Stimulated activated CD4-positive, alpha-beta T cell treated with anti-CD3 and anti-CD28 coated beads, Interleukin-1b, Interleukin-23, amount 100 ng/mL, for 4 hours (primary cell): ENCODE data around the gene HMGN1.

Experiments used
- DNase-seq, 2 donors: peaks; one replicate each; pipeline ENCODE4 v3.0.0-alpha.2; 2020; ENCODE audit warnings: low read depth in 2 of 2

HMGN1 gene

DNA sequence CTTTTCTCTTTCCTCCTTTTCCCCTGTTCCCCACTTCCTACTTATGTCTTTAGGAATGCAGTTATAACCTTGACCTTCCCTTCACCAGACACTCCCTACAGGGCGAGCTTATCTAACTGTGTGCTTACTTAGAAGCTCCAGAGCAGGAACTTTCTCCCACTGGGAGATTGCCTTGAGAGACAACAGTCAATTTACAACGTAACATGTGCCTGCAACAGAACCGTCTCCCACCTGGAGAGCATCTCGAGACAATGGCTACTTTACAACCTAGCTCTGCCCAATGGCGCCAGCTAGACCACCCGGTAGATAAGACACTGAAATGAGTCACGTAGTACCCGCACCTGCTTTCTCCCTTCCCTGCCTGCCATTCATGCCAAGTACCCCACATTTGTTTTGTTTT lies 16.7 kb downstream of the HMGN1 start:
- DNase-seq = no peak

DNA sequence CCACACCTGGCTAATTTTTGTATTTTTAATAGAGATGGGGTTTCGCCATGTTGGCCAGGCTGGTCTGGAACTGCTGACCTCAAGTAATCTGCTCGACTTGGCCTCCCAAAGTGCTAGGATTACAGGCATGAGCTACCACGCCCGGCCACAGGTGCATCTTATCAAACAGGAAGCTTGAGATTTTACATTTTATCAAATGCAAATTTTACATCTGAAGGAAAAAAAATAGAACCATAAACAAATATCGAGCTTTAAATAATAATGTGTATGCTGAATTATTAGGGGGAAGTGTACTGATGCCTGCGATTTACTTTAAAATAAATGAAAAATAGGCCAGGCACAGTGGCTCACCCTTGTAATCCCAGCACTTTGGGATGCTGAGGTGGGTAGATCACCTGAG lies 18.9 kb downstream of the HMGN1 start:
- no peak for DNase-seq

DNA sequence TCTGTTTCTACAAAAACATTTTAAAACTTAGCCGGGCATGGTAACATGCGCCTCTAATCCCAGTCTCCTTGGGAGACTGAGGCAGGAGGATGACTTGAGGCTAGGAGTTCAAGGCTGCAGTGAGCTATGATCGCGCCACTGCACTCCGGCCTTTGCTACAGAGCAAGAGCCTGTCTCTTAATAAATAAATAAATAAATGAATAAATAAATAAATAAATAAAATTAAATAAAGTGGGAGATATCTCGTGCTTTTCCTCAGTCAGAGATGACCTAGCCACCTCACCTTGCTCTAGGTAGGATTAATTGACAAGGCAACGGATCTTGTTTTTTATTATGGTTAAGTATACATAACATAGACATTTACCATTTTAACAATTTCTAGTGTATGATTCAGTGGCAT lies 21.2 kb downstream of the HMGN1 start:
- no peak for DNase-seq

DNA sequence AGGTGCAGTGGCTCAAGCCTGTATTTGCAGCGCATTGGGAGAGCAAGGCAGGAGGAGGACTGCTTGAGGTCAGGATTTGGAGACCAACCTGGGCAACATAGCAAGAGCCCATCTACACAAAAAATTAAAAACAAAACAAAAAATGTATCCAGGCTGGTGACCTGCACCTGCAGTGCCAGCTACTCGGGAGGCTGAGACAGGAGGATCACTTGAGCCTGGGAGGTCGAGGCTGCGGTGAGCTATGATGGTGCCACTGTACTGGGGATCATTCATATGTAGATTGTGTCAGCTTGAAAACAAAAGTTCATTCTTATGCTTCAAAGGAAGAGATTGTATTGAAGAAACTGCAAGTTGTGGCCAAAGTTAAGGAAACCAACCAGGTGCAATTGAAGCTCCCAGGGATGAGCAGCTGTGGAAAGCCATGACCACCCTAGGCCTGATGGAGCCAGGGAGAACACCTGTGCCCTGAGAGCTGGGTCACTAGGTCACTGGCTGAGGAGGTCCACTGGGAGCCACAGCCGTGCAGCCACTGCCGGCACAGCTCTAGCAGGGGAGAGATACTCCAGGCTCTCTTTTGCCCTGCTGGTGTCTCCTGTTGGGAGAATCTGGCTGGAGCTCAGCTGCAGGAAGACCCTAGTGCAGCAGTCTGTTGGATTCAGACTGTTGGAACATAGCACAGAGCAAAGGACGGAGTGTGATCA lies 22.1 kb downstream of the HMGN1 start:
- no peak for DNase-seq

DNA sequence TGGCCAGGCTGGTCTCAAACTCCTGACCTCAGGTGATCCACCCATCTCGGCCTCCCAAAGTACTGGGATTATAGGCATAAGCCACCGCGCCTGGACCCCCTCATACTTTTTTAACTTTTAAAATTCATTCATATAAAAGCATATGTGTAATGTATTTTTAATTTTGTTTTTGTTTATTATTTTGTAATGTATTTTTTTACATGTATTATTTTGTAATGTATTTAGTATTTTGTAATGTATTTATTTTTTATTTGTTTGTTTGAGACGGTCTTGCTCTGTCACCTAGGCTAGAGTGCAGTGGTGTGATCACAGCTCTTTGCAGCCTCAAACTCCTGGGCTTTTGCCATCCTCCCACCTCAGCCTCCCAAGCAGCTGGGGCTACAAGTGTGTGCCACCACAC lies 23.4 kb downstream of the HMGN1 start:
- DNase-seq = no peak

DNA sequence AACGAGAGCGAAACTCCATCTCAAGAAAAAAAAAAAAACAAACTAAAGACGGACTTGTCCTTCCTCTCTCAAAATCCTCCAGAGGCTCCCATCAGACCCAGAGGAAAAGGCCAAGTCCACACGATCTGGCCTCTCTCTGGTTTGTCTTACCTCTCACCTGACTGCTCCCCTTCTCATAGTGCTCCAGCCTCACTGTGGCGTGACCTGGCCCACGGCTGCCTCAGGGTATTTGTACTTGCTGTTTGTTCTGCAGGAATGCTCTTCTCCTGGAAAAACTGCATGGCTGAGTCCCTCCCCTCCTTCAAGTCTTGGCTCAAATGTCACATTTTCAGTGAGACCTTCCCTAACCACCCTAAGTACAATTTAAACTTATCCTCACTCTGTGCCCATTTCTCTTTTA lies 27.5 kb downstream of the HMGN1 start:
- no peak for DNase-seq

DNA sequence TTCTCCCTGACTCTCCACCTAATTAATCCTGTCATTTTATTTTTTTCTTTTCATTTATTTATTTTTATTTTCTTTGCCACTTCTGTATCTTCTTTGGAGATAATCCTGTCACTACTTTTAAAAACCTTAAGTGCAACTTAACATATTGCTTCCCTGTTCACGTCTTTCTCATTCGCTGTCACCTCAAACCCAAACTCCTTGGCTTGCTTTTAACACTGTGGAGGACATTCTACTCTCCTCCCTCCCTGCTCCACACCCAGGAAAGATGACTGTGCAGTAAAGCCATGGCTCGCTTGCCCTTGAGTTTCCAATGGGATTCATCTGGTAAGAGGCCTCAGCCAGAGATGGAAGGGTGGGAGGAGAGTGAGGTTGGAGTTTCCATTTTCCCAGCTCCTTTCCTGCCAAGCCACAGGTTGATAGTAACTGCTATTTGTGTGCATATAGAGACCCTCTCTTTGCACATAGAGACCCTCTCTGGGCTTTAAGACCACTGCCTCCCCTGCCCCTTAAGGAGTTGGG lies 29.0 kb downstream of the HMGN1 start:
- DNase-seq = no peak

DNA sequence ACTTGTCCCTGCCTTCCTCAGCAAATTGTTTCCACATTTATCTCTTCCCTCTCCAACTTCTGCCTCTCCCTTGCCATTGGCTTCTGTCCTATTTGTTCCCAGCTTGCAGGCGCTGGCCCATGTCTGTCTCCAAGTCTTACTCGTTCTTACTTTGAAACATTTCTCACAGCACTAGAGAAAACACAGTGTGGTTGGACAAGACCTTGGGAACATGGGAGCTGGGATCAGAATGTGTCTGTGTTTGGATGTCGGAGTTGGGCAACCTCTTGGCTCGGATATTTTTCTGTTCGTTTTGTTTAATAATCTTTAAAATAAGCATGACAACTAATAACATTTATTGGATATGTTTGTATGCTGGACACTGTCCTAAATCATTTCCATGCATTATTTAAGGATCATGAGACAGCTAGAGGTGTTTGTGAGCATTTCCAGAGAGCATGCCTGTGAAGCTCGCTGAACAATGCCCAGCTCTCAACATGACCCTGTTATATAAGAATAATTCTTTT lies 29.6 kb downstream of the HMGN1 start:
- DNase-seq = no peak

DNA sequence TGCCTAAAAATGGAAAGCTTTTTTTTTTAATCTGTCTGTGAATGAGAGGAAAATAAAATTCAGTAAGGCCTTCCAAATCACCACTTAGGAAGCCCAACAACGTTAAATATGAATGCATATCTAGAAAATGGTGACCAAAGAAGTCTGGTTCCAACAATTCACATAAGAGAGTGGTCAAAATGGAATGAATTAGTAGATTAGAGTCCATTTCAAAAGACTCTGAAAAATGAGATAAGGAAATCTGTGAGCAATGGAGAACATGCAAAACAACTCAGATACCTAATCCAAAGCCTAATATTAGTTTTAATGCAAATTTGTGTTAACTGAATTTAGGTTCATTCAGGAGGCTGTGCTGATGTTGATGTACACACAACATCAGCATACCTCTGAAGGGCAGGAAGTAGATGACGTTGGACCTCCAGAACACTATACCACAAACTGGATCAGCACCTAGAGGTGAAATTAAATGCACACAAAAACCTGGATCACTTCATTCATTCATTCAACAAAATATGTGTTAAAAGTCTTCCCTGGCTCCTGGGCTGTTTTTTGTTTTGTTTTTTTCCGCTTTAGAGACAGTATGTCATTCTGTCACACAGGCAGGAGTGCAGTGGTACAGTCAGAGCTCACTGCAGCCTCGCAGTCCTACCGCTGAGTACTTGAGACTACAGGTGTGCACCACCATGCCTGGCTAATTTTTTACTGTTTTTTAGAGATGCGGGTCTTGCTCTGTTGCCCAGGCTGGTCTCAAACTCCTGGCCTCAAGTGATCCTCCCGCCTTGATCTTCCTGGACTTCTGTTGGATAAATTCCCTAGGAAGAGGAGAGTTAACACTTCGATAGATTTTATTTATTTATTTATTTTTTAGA lies 30.6 kb downstream of the HMGN1 start:
- no peak for DNase-seq

DNA sequence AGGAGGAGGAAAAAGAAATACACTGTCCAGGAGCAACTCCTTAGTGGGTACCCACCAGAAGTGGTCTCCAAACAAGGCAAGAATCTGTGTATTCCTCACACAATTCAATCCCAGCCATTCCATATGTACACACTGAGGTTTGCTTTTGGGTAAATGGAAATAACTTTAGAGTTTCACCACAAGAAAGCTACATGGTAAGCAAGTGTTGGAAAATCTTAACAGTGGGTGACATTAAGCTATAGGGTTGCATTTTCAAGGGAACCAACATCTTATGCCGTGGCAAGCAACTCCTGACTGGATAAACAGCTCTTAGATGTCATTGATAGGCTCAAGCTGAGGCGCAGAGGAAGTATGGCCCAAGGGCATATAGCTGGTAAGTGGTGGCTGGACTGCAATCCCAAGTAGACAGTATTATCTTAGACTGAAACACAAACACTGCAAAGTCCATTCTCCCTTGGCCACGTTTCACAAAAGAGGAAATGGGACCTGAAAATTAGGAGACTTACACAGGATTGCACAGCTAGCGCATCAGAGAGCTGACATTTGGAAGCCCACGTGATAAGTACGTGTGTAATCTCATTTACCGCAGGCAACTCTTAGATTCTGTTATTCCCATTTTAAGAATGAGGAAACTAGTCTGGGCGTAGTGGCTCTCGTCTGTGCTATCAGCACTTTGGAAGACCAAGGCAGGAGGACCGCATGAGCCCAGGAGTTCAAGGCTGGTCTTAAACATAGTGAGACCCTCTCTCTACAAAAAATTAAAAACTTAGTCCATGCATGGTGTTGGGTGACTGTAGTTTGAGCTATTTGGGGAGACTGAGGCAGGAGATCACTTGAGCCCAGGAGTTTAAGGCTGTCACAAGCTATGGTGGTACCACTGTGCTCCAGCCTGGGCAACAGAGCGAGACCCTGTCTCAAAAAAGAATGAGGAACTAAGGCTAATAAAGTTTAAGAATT lies 31.5 kb downstream of the HMGN1 start:
- DNase-seq = no peak

DNA sequence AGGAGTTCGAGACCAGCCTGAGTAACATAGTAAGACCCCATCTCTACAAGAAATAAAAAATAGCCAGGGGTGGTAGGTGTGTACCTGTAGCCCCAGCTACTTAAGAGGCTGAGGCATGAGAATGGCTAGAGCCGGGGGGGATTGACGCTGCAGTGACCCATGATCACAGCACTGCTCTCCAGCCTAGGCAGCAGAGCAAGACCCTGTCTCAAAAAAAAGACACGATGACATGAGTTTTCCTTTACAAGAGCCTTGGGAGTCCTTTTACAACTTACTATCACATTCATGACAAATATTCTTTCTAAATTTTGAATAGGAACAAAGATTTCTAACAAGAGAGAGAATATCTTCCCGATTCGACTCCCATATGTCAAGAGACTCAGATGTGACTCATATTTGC lies 32.2 kb downstream of the HMGN1 start:
- no peak for DNase-seq

DNA sequence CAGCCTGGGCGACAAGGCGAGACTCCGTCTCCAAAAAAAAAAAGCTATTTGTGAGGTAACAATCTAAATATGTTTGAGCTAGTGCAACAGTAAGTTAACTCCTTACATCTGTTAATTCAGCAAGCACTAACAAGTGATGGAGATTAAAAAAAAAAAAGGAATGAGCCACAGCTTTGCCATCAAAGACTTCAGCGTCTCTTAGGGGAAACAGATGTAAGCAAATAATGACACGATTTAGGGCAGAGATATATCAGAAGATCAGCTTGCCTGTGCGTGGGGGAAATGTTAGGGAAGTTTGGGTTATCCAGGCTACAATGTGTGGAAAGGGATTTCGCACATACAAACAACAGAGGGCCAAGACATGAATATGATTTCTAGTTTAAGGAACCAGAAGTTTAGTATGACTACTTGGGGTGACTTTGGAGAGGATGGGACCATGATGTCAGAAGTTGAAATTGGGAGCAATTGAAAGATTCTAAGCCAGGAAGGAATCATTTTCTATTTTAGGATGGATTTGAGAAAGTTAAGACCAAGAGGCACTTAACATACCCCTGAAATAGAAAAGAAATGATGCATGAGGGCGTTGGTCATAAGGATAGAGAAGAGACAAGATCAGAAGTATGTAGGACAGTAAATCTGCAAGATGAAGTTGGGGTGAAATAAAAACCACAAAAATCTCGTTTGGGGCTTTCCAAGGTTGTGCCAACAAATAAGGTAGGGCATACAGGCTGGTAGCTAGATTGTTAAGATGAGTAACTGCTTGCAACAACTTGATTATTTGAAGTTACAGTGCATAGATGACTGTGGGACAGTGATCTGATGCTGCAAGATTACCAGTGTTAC lies 33.1 kb downstream of the HMGN1 start:
- no peak for DNase-seq

DNA sequence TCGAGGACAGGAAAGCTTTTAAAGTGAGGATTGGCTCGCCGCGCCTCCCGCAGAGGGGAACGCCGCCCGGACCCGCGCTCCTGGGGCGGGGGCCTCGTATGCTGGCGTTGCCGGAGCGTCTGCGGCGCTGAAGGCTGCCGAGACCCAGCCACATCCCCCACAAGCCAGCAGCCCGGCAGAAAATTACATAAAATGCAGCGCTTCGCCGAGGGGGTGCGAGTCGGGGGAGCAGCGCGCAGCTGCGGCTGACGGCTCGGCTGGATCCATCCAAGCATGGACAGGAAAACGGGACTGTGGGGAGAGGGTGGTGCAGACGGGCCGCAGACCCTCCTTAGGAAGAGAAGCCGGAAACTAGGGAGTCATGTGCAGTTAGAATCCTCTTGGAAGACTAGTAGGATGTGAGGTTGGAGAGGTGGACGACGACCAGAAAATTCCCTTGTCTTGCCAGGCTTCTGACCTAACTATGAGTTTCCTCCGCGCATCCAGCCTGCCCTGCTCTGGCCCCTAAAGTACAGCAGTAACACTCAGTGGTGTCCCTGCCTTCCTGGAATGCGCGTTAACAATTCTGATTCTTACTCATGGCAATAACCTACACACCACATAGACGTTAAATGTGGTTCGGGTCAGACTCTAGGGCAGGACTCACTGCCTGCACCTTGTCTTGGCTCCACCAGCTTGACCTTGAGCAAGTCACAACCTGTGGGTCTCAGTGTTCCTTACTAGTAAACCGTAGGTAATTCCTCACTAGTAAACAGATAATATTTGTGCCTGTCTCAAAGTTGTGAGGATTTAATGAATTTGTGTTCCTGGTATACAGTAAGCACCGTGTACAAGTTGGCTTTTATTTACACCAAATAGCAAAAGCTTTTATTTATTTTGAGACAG lies 34.5 kb downstream of the HMGN1 start:
- peak in 1 of 2 donors; percentile 24 for DNase-seq

DNA sequence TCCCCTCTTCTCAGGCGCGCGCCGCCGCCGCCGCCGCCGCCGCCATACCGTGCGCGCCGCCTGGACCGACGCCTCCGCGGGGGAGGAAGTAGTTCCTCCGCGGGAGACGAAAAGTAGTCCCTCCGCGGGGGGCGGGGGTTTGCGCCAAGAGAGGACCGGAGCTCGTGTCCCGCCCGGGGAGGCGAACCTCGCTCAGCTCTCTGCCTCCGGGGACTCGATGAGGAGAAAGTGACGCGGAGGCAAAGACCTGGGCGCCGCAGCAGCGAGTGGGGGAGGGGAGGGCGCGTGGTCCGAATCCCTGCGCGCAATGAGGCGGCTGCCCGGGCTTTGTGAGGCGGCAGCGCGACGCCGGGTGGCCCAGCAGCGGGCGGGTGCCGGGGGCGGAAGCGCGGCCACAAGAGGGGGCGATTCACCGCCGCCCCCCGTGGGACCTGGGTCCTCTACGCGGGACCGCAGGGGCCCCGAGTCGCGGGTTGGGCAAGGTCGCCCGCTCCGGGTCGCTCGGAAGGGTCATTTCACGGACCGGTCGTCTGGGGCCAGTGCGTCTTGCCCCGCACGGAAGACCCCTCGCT lies 35.2 kb downstream of the HMGN1 start, which contains the start of gene BRWD1:
BRWD1 (minus strand) TSS at position 62 of the 572 bp plus-strand sequence. CDS start 141 bp downstream, outside the sequence.
- DNase-seq = peak; percentile 72 to 74

DNA sequence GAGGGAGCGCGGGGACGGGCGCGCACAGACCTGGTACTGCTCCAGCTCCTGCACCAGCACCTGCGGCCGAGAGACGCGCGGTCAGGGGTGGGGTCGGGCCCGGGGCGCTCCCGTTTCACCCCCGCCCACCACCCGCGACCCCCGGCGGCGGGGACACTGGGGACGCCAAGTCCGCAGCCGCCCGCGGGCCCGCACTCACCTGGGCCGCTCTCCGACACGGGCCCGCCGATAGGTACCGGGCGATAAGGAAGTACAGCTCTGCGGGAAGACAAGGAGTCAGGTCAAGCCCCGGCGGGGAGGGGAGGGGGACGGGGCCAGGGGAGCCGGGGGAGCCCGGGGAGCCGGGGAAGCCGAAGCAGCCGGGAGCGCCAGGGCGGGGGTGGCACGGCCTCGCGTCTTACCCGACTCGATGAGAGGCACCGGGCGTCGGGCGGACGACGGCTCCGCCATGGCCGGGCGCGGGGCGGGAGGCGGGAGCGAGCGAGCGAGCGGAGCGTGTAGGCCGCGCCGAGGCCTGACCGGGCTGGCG lies 35.8 kb downstream of the HMGN1 start:
- DNase-seq = peak in 1 of 2 donors; percentile 1

DNA sequence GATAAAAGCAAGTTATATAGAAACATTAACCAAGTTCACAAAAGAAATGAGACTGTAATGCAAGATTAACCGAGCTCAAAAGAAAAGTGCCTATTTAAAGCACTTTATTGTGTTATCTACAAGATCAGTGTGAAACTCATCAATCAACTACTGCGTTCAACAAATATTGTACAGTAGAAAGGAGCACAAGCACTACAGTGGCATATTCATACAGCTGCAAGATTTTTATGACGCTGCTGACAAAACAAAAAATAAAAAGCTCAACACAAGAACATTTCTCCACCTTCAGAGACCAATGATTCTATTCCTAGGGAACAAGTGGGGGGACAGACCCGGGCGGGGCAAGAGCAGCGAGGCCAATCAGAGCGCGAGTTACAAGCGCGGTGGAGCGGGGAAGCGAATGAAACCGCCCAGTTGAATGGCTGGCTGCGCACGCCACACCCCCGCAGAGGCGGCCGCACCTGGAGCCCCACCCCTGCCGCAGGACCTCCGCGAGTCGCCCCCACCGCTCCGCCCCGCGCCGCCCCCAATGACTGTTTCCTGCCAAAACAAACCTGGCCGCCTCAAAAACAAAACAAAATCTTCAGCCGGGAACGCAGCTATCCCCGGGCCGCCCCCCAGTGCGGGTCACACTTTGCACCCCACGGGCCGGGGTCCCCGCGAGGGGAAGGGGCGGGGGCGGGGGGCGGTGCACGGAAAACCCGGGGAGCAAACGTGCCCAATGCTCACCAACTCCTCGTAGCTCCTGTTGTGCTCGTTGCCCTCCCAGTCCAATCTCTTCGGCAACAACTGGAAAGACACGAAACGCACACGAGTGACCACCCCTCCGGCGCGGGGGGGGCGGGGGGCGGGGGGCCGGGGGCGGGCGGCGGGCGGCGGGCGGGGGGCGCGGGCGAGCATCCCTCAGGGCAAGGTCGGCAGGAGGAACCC lies 36.5 kb downstream of the HMGN1 start:
- DNase-seq = peak; percentile 94 to 95

DNA sequence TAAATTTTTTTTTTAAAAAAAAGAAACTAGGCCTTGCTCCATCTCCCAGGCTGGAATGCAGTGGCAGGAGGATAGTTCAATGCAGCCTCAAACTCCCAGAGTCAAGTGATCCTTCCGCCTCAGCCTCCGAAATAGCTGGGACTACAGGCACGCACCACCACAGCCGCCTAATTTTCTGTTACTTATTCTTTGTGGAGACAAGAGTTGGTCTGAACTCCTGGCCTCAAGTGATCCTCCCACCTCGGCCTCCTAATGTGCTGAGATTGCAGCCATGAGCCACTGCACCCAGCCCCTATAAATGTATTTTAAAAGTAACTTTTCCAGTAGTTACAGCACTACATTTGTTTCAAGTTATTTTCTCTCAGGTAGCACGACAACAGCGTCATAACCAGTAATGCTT lies 37.7 kb downstream of the HMGN1 start:
- DNase-seq = no peak

DNA sequence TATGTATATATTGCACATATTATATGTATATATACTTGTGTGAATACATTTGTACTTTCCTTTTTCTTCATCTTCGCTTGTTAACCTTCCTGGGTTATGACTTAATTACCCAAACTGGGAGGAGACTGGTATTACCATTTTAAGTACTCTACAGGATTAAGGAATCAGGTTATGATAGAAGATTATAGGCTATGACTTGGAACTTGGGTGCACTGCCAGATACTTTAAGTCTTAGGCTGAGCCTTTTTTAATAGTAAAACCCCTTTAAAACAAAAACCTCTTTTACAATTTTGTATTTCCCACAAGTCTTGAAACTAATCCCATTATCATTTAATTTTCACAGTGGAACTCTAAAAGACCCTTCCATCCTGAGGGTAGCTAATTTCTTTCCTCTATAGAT lies 41.4 kb downstream of the HMGN1 start:
- no peak for DNase-seq
